Hematopoietic multipotent progenitor cell (in vitro differentiated cells): ENCODE measurements around the gene CARD14. TPM values are rescaled to one million over a fixed set of nuclear protein-coding genes. Genes with fewer than 3 reads are reported as not detected.
"Not testable (repeated sequence)": the region's sequence is repeated elsewhere in the genome, so short reads cannot be mapped to it uniquely, and the experiment has no call there.

Experiments
- DNase-seq, 3 donors: peaks; one replicate each; pipeline ENCODE4 v3.0.0-alpha.2; 2011 to 2015; ENCODE audit warnings: low read depth in 2 of 3, low spot score in 2 of 3
- total RNA-seq: library from RNA; depleted of rRNA; stranded (reverse); fragments of >200 nt; gene quantifications from one replicate; pipeline ENCODE4 v1.2.3, GENCODE V29; 2012

CARD14 gene
- total RNA-seq, 1 donor, result not detected

DNA sequence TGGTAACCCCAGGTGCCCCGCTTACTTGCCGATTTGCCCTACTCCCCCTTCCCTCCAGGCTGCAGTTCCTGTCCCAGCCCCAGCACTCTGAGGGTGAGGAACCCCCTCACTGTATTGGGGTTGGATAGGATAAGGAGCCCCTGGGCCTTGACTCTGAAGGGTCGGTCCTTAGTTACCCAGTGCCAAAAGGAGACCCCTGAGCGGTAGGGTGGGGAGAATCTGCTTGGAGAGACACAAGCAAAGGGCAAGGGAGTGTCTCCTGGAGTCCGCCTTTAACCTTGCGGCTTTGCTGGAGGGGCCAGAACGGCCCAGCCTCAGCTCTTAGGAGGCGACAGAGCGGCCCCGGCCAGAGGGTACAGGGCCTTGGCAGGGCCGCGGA, 13.0 kb downstream of the CARD14 start:
- DNase-seq, result no peak

- no peak for DNase-seq
These were observed 14.0 kb downstream of the CARD14 start for GRCh38 chr17:80183581-80184422.

GRCh38 chr17:80184423-80184714, 14.5 kb downstream of the CARD14 start:
- DNase-seq, result no peak

DNA sequence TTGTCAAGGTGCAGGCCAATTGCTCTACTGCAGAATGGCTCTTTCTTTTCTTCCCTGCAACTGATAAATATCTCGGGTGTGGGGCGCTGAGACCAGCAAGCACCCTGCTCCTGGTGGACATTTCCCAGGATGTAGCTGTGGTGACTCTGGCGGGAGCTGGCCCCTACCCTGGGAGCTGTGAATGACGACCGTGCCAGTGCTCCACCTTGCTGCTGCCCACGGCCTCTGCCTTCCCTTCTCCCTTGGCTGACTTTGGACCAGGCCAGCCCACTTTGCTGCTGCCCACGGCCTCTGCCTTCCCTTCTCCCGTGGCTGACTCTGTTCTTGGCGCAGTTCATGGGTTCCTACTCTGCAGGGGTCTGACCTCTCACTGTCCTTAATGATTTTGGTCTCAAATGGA, 16.1 kb downstream of the CARD14 start:
- no peak for DNase-seq

GRCh38 chr17:80187090-80187489, 17.3 kb downstream of the CARD14 start:
- DNase-seq, result no peak

DNA sequence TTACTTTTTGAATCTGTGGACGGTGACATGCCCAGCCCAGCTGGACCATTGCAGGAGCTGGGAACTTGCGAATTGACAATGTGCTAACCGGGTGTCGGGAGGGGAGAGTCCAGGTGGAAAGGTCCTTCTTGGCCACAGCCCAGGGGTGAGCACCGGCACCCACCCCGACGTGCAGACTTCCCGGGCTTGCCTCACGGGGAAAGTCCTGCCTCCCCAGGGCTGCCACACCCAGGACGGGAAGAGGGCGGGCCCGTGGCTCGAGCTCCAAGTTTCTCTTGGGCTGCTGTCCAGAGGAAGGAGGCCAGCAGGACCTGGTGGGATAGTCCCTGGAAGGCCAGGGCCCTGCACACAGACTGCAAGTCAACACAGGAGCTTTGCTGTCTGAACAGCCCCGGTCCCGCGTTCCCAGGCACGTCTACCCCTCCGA, 17.7 kb downstream of the CARD14 start:
- no peak for DNase-seq

- no peak for DNase-seq
These were observed 19.8 kb downstream of the CARD14 start for GRCh38 chr17:80189611-80190010.

DNA sequence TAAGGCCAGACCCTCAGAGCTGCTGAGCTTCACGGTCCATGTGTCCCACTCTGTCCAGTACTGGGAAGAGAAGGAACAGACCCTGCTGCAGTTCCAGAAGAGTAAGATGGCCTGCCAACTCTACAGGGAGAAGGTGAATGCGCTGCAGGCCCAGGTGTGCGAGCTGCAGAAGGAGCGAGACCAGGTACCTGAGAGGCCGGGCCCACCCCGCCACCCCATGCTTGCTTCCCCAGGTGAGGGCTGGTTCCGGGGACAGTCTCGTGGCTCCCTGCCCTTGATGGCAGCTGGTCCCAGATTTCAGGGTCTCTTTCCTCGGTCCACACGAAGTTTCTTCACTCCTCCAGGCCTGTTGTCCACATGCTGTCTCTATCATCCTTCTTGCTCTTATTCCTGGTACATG, 20.9 kb downstream of the CARD14 start:
- DNase-seq, result no peak

- DNase-seq, result no peak
These were observed 21.4 kb downstream of the CARD14 start for GRCh38 chr17:80191192-80191591.

DNA sequence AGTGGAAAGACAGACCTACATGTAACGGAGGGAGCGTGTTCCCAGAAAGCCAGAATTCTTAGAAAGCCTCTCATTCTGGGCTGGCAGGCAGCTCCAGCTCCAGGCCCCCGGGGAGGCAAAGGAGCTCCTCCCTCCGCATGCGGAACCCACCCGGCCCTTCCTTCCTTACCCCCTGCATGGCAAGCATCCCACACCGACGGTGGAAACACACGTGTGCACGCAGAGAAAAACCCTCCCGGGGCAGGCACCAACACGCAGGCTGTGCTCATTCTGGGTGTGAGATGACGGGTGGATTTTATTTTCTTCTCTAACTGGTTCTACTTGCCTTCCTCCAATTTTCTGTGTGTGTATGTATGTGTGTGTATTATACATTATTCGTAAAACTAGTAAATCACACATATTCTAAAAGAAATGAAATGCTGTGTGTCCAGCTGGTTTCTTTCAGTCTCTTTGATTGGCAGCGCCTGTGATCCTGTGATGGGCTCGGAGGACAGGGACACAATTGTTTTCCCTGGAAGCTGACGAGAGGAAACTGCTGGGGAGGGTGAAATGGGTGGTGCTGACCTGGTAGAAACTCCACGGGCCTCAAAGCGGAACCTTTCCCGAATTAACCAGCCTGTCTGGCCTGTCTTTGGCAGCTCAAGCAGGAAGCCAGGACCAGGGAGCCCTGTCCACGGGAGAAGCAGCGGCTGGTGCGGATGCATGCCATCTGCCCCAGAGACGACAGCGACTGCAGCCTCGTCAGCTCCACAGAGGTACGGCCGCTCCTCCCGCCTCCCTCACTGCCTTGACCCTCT, 22.2 kb downstream of the CARD14 start:
- peak in 2 of 3 donors; percentile 6 to 19 for DNase-seq

DNA sequence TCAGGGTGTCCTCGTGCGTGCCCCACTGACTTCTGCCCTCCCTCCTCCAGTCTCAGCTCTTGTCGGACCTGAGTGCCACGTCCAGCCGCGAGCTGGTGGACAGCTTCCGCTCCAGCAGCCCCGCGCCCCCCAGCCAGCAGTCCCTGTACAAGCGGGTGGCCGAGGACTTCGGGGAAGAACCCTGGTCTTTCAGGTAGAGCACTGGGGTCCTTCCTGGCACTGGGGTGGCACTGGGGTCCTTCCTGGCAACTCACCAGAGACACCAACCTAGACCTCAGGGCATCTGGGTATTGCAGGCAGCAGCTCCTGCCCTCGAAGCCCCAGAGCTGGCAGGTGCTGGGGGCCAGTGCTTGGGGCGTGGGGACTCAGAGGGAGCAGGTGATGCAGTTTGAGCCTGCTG, 25.3 kb downstream of the CARD14 start:
- no peak for DNase-seq

GRCh38 chr17:80195671-80196529, 26.1 kb downstream of the CARD14 start:
- peak; percentile 26 to 50 (median 47) for DNase-seq

DNA sequence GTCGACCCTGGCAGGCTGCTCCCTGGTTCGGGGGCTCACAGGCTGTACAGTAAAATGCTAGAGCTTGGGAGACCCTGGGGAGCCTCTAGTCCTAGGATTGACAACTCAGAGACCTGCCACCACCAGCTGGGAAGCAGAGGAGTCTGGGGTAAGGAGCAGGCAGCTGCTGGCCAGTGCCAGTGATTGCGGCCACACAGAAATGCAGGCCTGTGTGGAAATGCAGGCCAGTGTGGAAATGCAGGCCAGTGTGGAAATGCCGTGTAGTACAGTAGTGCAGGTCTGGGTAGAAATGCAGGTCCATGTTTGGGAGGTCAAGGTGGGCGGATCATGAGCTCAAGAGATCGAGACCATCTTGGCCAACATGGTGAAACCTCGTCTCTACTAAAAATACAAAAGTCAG, 26.8 kb downstream of the CARD14 start:
- DNase-seq, result no peak

- DNase-seq, result no peak
These were observed 28.4 kb downstream of the CARD14 start for GRCh38 chr17:80198144-80198661.

DNA sequence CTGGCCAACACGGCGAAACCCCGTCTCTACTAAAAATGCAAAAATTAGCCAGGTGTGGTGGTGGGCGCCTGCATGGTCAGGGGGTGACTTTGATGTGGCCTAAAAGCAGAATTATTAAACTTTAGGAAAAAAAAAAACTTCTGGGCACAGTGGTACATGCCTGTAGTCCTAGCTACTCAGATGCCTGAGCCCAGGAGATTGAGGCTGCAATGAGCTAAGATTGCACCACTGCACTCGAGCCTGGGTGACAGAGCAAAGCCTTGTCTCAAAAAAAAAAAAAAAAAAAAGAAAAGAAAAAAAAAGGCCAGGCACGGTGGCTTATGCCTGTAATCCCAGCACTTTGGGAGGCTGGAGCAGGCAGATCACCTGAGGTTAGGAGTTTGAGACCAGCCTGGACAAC, 29.5 kb downstream of the CARD14 start:
- not testable (repeated sequence) for DNase-seq

- DNase-seq, result no peak
These were observed 31.6 kb downstream of the CARD14 start for GRCh38 chr17:80201446-80201845.

DNA sequence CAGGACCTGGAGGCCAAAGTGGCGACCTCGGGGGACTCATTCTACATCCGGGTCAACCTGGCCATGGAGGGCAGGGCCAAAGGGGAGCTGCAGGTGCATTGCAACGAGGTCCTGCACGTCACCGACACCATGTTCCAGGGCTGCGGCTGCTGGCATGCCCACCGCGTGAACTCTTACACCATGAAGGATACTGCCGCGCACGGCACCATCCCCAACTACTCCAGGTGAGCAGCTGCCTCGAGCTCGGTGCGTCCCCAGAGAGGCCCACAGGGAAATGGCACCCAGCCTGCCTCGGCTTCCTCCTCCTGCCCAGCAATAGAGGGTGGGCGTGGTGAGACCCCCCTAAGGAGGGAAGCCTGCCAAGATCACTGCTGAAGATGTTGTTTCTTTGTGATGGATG, 32.4 kb downstream of the CARD14 start:
- no peak for DNase-seq

- no peak for DNase-seq
These were observed 33.7 kb downstream of the CARD14 start for GRCh38 chr17:80203471-80203963.

GRCh38 chr17:80204626-80205468, 35.0 kb downstream of the CARD14 start:
- DNase-seq, result no peak

DNA sequence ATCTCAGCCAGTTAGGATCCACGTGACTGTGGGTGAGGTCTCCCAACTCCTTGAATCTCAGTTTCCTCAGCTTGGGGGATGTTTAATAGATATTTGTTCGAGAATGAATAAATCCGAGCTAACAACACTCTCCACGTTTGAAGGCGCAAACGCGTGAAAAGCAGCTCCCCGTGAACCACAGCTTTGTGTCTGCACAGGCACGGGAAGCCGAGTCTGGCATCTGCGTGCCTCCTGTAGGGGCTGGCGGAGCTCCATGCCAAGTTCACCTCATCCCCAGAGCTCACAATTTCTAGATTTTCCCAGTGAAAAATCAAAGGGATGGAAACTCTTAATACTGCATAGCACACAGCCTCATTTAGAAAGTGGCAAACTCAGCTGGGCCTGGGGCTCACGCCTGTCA, 36.0 kb downstream of the CARD14 start:
- DNase-seq, result no peak
